K562 (cell line): Measurements from ENCODE around the gene PPL. TPM values are rescaled to one million over a fixed set of nuclear protein-coding genes. Genes with fewer than 3 reads are reported as not detected.

ENCODE experiments used
- CHD1 ChIP-seq: fragments of 200-600 bp; sonication (generic); IDR thresholded peaks from one replicate; pipeline ENCODE4 v1.6.1; 2012; ENCODE audit warnings: mild to moderate bottlenecking, moderate library complexity, low read length, inconsistent platforms
- HNRNPL ChIP-seq: fragments of 200-400 bp; formaldehyde crosslinking; IDR thresholded peaks from 2 replicates; pipeline ENCODE4 v1.6.1; 2017; ENCODE audit warnings: low read depth, mild to moderate bottlenecking, low read length
- KDM5B ChIP-seq: fragments of 200-600 bp; sonication (generic); IDR thresholded peaks from 2 replicates; pipeline ENCODE4 v1.6.1; 2012; ENCODE audit warnings: low read depth, mild to moderate bottlenecking, moderate library complexity, low read length, control low read depth, inconsistent platforms; ENCODE audit not compliant: insufficient replicate concordance
- MTA3 ChIP-seq: fragments of 450-650 bp; formaldehyde crosslinking; IDR thresholded peaks from 2 replicates; pipeline ENCODE4 v1.6.1; 2017; ENCODE audit warnings: mild to moderate bottlenecking, borderline replicate concordance
- NR2C2 ChIP-seq, 2 experiments: fragments of 200-800 bp in 1 of 2; sonication (Bioruptor generic) in 1 of 2; sonication (generic) in 1 of 2; formaldehyde crosslinking in 1 of 2; IDR thresholded peaks; 2 replicates each; pipeline versions ENCODE4 v1.6.1 to v1.8.0; 2016 to 2022; ENCODE audit warnings: mild to moderate bottlenecking in 1 of 2, missing compliant biosample characterization in 1 of 2, missing genetic modification characterization in 1 of 2, missing genetic modification reagents in 1 of 2
- RBFOX2 ChIP-seq: fragments of 200-400 bp; formaldehyde crosslinking; IDR thresholded peaks from 2 replicates; pipeline ENCODE4 v1.6.1; 2017; ENCODE audit warnings: low read depth, mild to moderate bottlenecking, low read length, moderate library complexity
- SFPQ ChIP-seq: fragments of 200-400 bp; formaldehyde crosslinking; IDR thresholded peaks from 2 replicates; pipeline ENCODE4 v1.6.1; 2017; ENCODE audit warnings: mild to moderate bottlenecking, low read depth, low read length, moderate library complexity
- TFAP4 ChIP-seq: sonication (generic); formaldehyde crosslinking; IDR thresholded peaks from 2 replicates; pipeline ENCODE4 v1.8.0; 2022; ENCODE audit warnings: missing genetic modification reagents, mild to moderate bottlenecking, moderate library complexity, borderline replicate concordance
- ZBTB12 ChIP-seq: fragments of 250-450 bp; sonication (Bioruptor Pico); IDR thresholded peaks from 2 replicates; pipeline ENCODE4 v1.4.0; 2020
- ZFX ChIP-seq: sonication (generic); formaldehyde crosslinking; IDR thresholded peaks from 2 replicates; pipeline ENCODE4 v1.8.0; 2022; ENCODE audit warnings: mild to moderate bottlenecking, missing genetic modification reagents, moderate library complexity
- ZHX1 ChIP-seq: fragments of 150-350 bp; conservative IDR thresholded peaks from 2 replicates; pipeline ENCODE4 v1.6.1; 2014; ENCODE audit warnings: low read length
- ZNF507 ChIP-seq: conservative IDR thresholded peaks from 2 replicates; pipeline ENCODE4 v1.6.1; 2017; ENCODE audit warnings: missing genetic modification characterization, missing compliant biosample characterization
- polyA plus RNA-seq, 8 experiments: library from polyadenylated mRNA; depleted of rRNA in 4 of 8; stranded (reverse) in 5 of 8; unstranded in 3 of 8; fragments of >200 nt; fragmentation: Nextera tagmentation in 2 of 8; fragmentation: Illumina TruSeq in 1 of 8; extraction: Ambion mirVana in 2 of 8; extraction: Trizol in 1 of 8; gene quantifications; 2 replicates each; pipeline versions ENCODE4 v1.2.1 to v1.2.3, GENCODE V29; 2011 to 2014; ENCODE audit warnings: inconsistent platforms in 1 of 8, missing spikeins in 1 of 8
- total RNA-seq, 7 experiments: library from RNA; depleted of rRNA in 6 of 7; stranded (reverse); fragments of >200 nt in 6 of 7; fragmentation: Illumina TruSeq in 2 of 7; extraction: Trizol in 2 of 7; gene quantifications; 2 replicates each; pipeline versions ENCODE4 v1.2.1 to v1.2.3, GENCODE V29; 2011 to 2021; ENCODE audit warnings: low replicate concordance in 1 of 7

The PPL gene
- total and polyA plus RNA-seq, 9 of the 15 experiments (the other 6 are each of a cell fraction or from before 2014, with no cell fraction given), result 0.01 to 0.15 (median 0.07) TPM; not detected in 3

GRCh38 chr16:4847774-4848587 lies 89.0 kb downstream of the PPL start (continued):
- TF ChIP-seq ZBTB12 (CRISPR knock-in tag) (no peak), ZHX1 (no peak), KDM5B (peak; percentile 20), TFAP4 (CRISPR knock-in tag) (peak; percentile 75; the same call in 1 of the 2 replicates), MTA3 (no peak), HNRNPL (0 out of 2 replicates have a peak, but pooled peaks have one; percentile 33), RBFOX2 (no peak), SFPQ (no peak), ZFX (CRISPR knock-in tag) (peak; percentile 45), CHD1 (peak; percentile 72), ZNF507 (tag) (no peak), NR2C2 (CRISPR knock-in tag; IDR thresholded peaks at IDR 0.05) (0 out of 2 replicates have a peak, but pooled peaks have one; percentile 49), NR2C2 (tag; IDR thresholded peaks at IDR 0.05) (no peak; the same call in 1 of the 2 replicates)
